Raji (cell line): ENCODE data around the gene WNK2.

Experiments
- POLR2A ChIP-seq: IDR thresholded peaks from 2 replicates; pipeline ENCODE4 v1.6.1; 2011; ENCODE audit warnings: low read depth, low read length, control low read depth; ENCODE audit not compliant: insufficient read depth

The WNK2 gene

GRCh38 chr9:93188426-93189368 lies 4.8 kb downstream of the WNK2 start:
- TF ChIP-seq POLR2A: no peak

GRCh38 chr9:93189369-93190132 lies 5.6 kb downstream of the WNK2 start:
- TF ChIP-seq POLR2A: no peak

GRCh38 chr9:93190133-93190525 lies 6.2 kb downstream of the WNK2 start:
- no peak for TF ChIP-seq POLR2A

- TF ChIP-seq POLR2A: no peak
These were observed 6.9 kb downstream of the WNK2 start for GRCh38 chr9:93190656-93191353.

GRCh38 chr9:93191354-93191660 lies 7.4 kb downstream of the WNK2 start:
- TF ChIP-seq POLR2A: no peak

- TF ChIP-seq POLR2A: no peak
These were observed 8.9 kb downstream of the WNK2 start for GRCh38 chr9:93192721-93193387.

GRCh38 chr9:93193388-93194220 lies 9.7 kb downstream of the WNK2 start:
- no peak for TF ChIP-seq POLR2A

- TF ChIP-seq POLR2A: no peak
These were observed 10.3 kb downstream of the WNK2 start for GRCh38 chr9:93194221-93194625.

GRCh38 chr9:93194641-93195040 lies 10.7 kb downstream of the WNK2 start:
- TF ChIP-seq POLR2A: no peak

- no peak for TF ChIP-seq POLR2A
These were observed 12.4 kb downstream of the WNK2 start for GRCh38 chr9:93196096-93197055.

GRCh38 chr9:93197670-93198069 lies 13.7 kb downstream of the WNK2 start:
- TF ChIP-seq POLR2A: no peak

- no peak for TF ChIP-seq POLR2A
These were observed 14.3 kb downstream of the WNK2 start for GRCh38 chr9:93198117-93198837.
